Osteoblast (primary cell): ENCODE data around the gene PSD4. TPM values are rescaled to one million over a fixed set of nuclear protein-coding genes. Genes with fewer than 3 reads are reported as not detected.

Source experiments
- DNase-seq: peaks from one replicate; pipeline ENCODE4 v3.0.0; 2011; ENCODE audit warnings: low spot score, mixed read lengths; ENCODE audit not compliant: insufficient read length; ENCODE audit errors: missing footprints
- H2AFZ ChIP-seq: 2 replicates; pipeline ENCODE4 v1.6.0; 2011; ENCODE audit warnings: mild to moderate bottlenecking, low read length
- H3K27ac ChIP-seq: 2 replicates; pipeline ENCODE4 v1.5.1; 2011; ENCODE audit warnings: mild to moderate bottlenecking, low read depth, low read length, moderate library complexity
- H3K27me3 ChIP-seq: 2 replicates; pipeline ENCODE4 v1.6.0; 2012; ENCODE audit warnings: mild to moderate bottlenecking, control low read depth, inconsistent platforms, low read length, moderate library complexity; ENCODE audit not compliant: insufficient read depth
- H3K36me3 ChIP-seq: 2 replicates; pipeline ENCODE4 v1.5.1; 2011; ENCODE audit warnings: mild to moderate bottlenecking, low read length, control low read depth, moderate library complexity; ENCODE audit not compliant: insufficient read depth
- H3K4me1 ChIP-seq: 2 replicates; pipeline ENCODE4 v1.5.1; 2011; ENCODE audit warnings: mild to moderate bottlenecking, low read length, control low read depth, moderate library complexity; ENCODE audit not compliant: insufficient read depth
- H3K4me2 ChIP-seq: 2 replicates; pipeline ENCODE4 v1.6.0; 2011; ENCODE audit warnings: mild to moderate bottlenecking, low read length; ENCODE audit not compliant: insufficient read depth
- H3K4me3 ChIP-seq: fragments of 200-600 bp; sonication (generic); 3 replicates; pipeline ENCODE4 v1.5.1; 2012; ENCODE audit warnings: mild to moderate bottlenecking, low read length, inconsistent platforms; ENCODE audit not compliant: insufficient read depth
- H3K79me2 ChIP-seq: 2 replicates; pipeline ENCODE4 v1.6.0; 2012; ENCODE audit warnings: mild to moderate bottlenecking, low read length, control low read depth, inconsistent platforms; ENCODE audit not compliant: insufficient read depth
- H3K9me3 ChIP-seq: 2 replicates; pipeline ENCODE4 v1.5.1; 2011; ENCODE audit warnings: low read depth, low read length, control low read depth
- H4K20me1 ChIP-seq: 2 replicates; pipeline ENCODE4 v1.6.0; 2012; ENCODE audit warnings: mild to moderate bottlenecking, low read length, control low read depth; ENCODE audit not compliant: insufficient read depth
- CTCF ChIP-seq: IDR thresholded peaks from 2 replicates; pipeline ENCODE4 v1.5.1; 2011; ENCODE audit warnings: mild to moderate bottlenecking, low read depth, low read length, moderate library complexity; ENCODE audit errors: extremely low read depth
- total RNA-seq: library from RNA; depleted of rRNA; stranded (reverse); fragments of >200 nt; gene quantifications from 2 replicates; pipeline ENCODE4 v1.2.3, GENCODE V29; 2012

The PSD4 gene
- total RNA-seq, 1 donor, result 1.8 TPM

- Histone ChIP-seq H4K20me1 (no peaks in the 10 kb centered on the region), H3K79me2 (no peaks in the 10 kb centered on the region), H3K27ac (no peak overlapping the region), H2AFZ (no peak overlapping the region), H3K36me3 (no peaks in the 10 kb centered on the region), H3K4me2 (peak overlapping the region; percentile 56), H3K4me3 (no peak overlapping the region), H3K27me3 (peaks cover 8% of the 10 kb centered on the region), H3K9me3 (no peaks in the 10 kb centered on the region), H3K4me1 (peaks cover 9% of the 10 kb centered on the region)
- no peak for TF ChIP-seq CTCF
- DNase-seq, result no peak
These were observed 17.3 kb upstream of the PSD4 start for GRCh38 chr2:113156278-113157117.

- peak; percentile 80 for DNase-seq
- H3K79me2 ChIP-seq, result no peaks in the 10 kb centered on the region
- H3K4me1 ChIP-seq, result peaks cover 9% of the 10 kb centered on the region
- H3K27ac ChIP-seq, result no peak overlapping the region
- H4K20me1 ChIP-seq, result no peaks in the 10 kb centered on the region
- no peaks in the 10 kb centered on the region for H3K36me3 ChIP-seq
- no peak for TF ChIP-seq CTCF
- peak overlapping the region; percentile 63 for H3K4me2 ChIP-seq
- peak overlapping the region; percentile 52 for H3K4me3 ChIP-seq
- H2AFZ ChIP-seq, result peak overlapping the region; percentile 80
- no peaks in the 10 kb centered on the region for H3K9me3 ChIP-seq
- peaks cover 8% of the 10 kb centered on the region for H3K27me3 ChIP-seq
These were observed 16.5 kb upstream of the PSD4 start for GRCh38 chr2:113157118-113157896.

- H3K4me3 ChIP-seq, result peak overlapping the region; percentile 52
- no peaks in the 10 kb centered on the region for H4K20me1 ChIP-seq
- peak overlapping the region; percentile 80 for H2AFZ ChIP-seq
- TF ChIP-seq CTCF, result no peak
- no peak overlapping the region for H3K27ac ChIP-seq
- peak; percentile 92 for DNase-seq
- H3K4me1 ChIP-seq, result peaks cover 9% of the 10 kb centered on the region
- no peaks in the 10 kb centered on the region for H3K9me3 ChIP-seq
- no peaks in the 10 kb centered on the region for H3K79me2 ChIP-seq
- peak overlapping the region; percentile 63 for H3K4me2 ChIP-seq
- no peaks in the 10 kb centered on the region for H3K36me3 ChIP-seq
- H3K27me3 ChIP-seq, result peaks cover 8% of the 10 kb centered on the region
These were observed 15.6 kb upstream of the PSD4 start for GRCh38 chr2:113157897-113158753.
